Suprapubic skin (tissue), 4 donors: ENCODE measurements around the gene ADK.

ENCODE experiments used
- POLR2A ChIP-seq, 2 donors: fragments of 450-650 bp; IDR thresholded peaks; one replicate each; pipeline ENCODE4 v1.6.1; 2017; ENCODE audit warnings: antibody characterized with exemption in 2 of 2, mild to moderate bottlenecking in 2 of 2, moderate library complexity in 2 of 2
- POLR2AphosphoS5 ChIP-seq, 3 donors: sonication (generic); formaldehyde crosslinking; IDR thresholded peaks; one replicate each; pipeline ENCODE4 v1.6.1; 2017; ENCODE audit warnings: antibody characterized with exemption in 3 of 3
- TF ChIP-seq, protein P1 (sequence below), 2 donors: fragments of 200-600 bp in 1 of 2; fragments of 450-650 bp in 1 of 2; sonication (generic) in 1 of 2; IDR thresholded peaks; one replicate each; pipeline ENCODE4 v1.5.1; 2016 to 2019; ENCODE audit warnings: antibody characterized with exemption in 2 of 2, mild to moderate bottlenecking in 1 of 2, moderate library complexity in 1 of 2

DNA sequence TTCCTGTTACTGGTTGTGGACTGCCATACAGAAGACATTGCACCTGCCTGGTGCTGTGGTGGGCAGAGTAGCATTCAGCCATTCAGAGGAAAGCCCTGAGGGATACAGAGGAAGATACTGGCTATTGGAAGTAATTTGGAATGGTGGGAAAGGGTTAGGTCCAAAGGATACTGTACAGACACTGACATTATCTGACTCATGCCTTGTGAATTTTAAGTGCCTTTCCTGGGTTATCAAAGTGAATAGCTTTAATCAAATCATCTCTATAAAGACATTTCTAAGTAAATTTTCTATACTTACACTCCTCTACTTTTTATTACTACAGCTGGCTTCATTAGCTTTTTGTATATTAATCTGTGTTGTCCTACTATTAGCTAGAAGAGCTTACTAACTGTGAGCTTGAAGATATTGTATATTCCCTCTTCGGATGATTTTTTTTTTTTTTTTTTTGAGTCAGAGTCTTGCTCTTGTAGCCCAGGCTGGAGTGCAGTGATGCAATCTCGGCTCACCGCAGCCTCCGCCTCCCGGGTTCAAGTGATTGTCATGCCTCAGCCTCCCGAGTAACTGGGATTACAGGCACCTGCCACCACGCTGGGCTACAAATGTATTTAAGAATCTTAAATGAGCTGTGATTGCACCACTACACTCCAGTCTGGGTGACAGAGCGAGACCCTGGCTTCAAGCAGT, 186.5 kb downstream of the ADK start:
- TF ChIP-seq, protein P1, sequence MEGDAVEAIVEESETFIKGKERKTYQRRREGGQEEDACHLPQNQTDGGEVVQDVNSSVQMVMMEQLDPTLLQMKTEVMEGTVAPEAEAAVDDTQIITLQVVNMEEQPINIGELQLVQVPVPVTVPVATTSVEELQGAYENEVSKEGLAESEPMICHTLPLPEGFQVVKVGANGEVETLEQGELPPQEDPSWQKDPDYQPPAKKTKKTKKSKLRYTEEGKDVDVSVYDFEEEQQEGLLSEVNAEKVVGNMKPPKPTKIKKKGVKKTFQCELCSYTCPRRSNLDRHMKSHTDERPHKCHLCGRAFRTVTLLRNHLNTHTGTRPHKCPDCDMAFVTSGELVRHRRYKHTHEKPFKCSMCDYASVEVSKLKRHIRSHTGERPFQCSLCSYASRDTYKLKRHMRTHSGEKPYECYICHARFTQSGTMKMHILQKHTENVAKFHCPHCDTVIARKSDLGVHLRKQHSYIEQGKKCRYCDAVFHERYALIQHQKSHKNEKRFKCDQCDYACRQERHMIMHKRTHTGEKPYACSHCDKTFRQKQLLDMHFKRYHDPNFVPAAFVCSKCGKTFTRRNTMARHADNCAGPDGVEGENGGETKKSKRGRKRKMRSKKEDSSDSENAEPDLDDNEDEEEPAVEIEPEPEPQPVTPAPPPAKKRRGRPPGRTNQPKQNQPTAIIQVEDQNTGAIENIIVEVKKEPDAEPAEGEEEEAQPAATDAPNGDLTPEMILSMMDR (IDR thresholded peaks at IDR 0.05) = no peak
- no peak for TF ChIP-seq POLR2A (IDR thresholded peaks at IDR 0.05)
- TF ChIP-seq POLR2AphosphoS5 (IDR thresholded peaks at IDR 0.05) = no peak
